Activated CD8-positive, alpha-beta T cell treated with anti-CD3 and anti-CD28 coated beads for 36 hours (primary cell): ENCODE measurements around the gene LDLRAD2. TPM values are rescaled to one million over a fixed set of nuclear protein-coding genes. Genes with fewer than 3 reads are reported as not detected.

ENCODE experiments used
- ATAC-seq: fragments of 200-7000 bp; cut with Tn5 transposase; one replicate; pipeline ENCODE4 v1.10.0; 2021; ENCODE audit warnings: mild to moderate bottlenecking, moderate library complexity
- CTCF ChIA-PET: fragments of 350-600 bp; sonication (Branson Sonifier 250); formaldehyde crosslinking; loops from one replicate; lab custom pipeline; 2021; ENCODE audit warnings: antibody characterized with exemption; lab: Charles Lee
- POLR2A ChIA-PET: fragments of 350-600 bp; sonication (Branson Sonifier 250); formaldehyde crosslinking; loops from one replicate; lab custom pipeline; 2021; ENCODE audit warnings: antibody characterized with exemption; lab: Charles Lee
- DNase-seq: peaks from one replicate; pipeline ENCODE4 v3.0.0-alpha.2; 2020
- H3K27ac Mint-ChIP-seq: one replicate; pipeline ENCODE4 v1.8.0; 2021; ENCODE audit warnings: mild to moderate bottlenecking, mixed read lengths
- H3K27me3 Mint-ChIP-seq: one replicate; pipeline ENCODE4 v1.8.0; 2021; ENCODE audit warnings: mixed read lengths
- H3K36me3 Mint-ChIP-seq: one replicate; pipeline ENCODE4 v1.8.0; 2021; ENCODE audit warnings: low read depth, mixed read lengths
- H3K4me1 Mint-ChIP-seq: one replicate; pipeline ENCODE4 v1.8.0; 2021; ENCODE audit warnings: low read depth, mixed read lengths
- H3K4me3 Mint-ChIP-seq: one replicate; pipeline ENCODE4 v1.8.0; 2021; ENCODE audit warnings: mild to moderate bottlenecking, moderate library complexity, mixed read lengths
- H3K9me3 Mint-ChIP-seq: one replicate; pipeline ENCODE4 v1.8.0; 2021; ENCODE audit warnings: mixed read lengths
- CTCF ChIP-seq: fragments of 200-600 bp; IDR thresholded peaks from one replicate; pipeline ENCODE4 v1.8.0; 2022; ENCODE audit warnings: antibody characterized with exemption, mild to moderate bottlenecking
- intact Hi-C: fragments of 100-400 bp; cut with micrococcal nuclease; formaldehyde crosslinking; loops from one replicate; pipeline ENCODE4 v1.10.0; 2022
- total RNA-seq, 2 experiments: library from RNA; stranded (reverse); gene quantifications; one replicate each; pipeline ENCODE4 v1.2.3, GENCODE V29; 2021

The LDLRAD2 gene
- total RNA-seq, 2 experiments from 2014 or later = 0.07 TPM; not detected in 1

GRCh38 chr1:21779613-21780521 lies 32.2 kb upstream of the LDLRAD2 start:
- no peaks in the 10 kb centered on the region for H3K9me3 Mint-ChIP-seq
- CTCF ChIA-PET = no interaction called here
- TF ChIP-seq CTCF = no peak
- peak overlapping the region; percentile 96 for H3K27ac Mint-ChIP-seq
- POLR2A ChIA-PET = no interaction called here
- peak overlapping the region; percentile 69 for H3K4me3 Mint-ChIP-seq
- DNase-seq (peak; percentile 82), ATAC-seq (peak; percentile 18)
- H3K4me1 Mint-ChIP-seq = peaks cover 42% of the 10 kb centered on the region
- H3K27me3 Mint-ChIP-seq = no peaks in the 10 kb centered on the region
- H3K36me3 Mint-ChIP-seq = peaks cover 19% of the 10 kb centered on the region
- intact Hi-C loops = no loop called here

GRCh38 chr1:21781815-21782348 lies 30.2 kb upstream of the LDLRAD2 start:
- DNase-seq = no peak
- ChIA-PET CTCF (interaction anchor here (0.8 to 2.4 kb wide), 7 partner anchors 18 to 243 kb away, joined by 3 to 7 read pairs (median 3); no protein-coding TSS in a partner anchor), POLR2A (interaction anchor here (0.5 to 2.9 kb wide), 11 partner anchors 15 to 1258 kb away, joined by 3 to 23 read pairs (median 3); partner anchors contain the start of gene CDC42)
- intact Hi-C loops = no loop called here
- peak overlapping the region; percentile 100 for H3K27ac Mint-ChIP-seq
- H3K4me3 Mint-ChIP-seq = peak overlapping the region; percentile 90
- peak; percentile 10 for ATAC-seq
- H3K4me1 Mint-ChIP-seq = peaks cover 31% of the 10 kb centered on the region
- H3K27me3 Mint-ChIP-seq = no peaks in the 10 kb centered on the region
- TF ChIP-seq CTCF = no peak
- no peaks in the 10 kb centered on the region for H3K9me3 Mint-ChIP-seq
- H3K36me3 Mint-ChIP-seq = peaks cover 19% of the 10 kb centered on the region

- Mint-ChIP-seq H3K4me3 (peak overlapping the region; percentile 90), H3K27me3 (no peaks in the 10 kb centered on the region), H3K27ac (peak overlapping the region; percentile 100), H3K36me3 (peaks cover 16% of the 10 kb centered on the region), H3K9me3 (no peaks in the 10 kb centered on the region), H3K4me1 (peaks cover 28% of the 10 kb centered on the region)
- TF ChIP-seq CTCF = no peak
- intact Hi-C loops = no loop called here
- peak; percentile 6 for ATAC-seq
- CTCF ChIA-PET = interaction anchor here (0.8 to 2.4 kb wide), 7 partner anchors 19 to 242 kb away, joined by 3 to 7 read pairs (median 3); no protein-coding TSS in a partner anchor
- DNase-seq = peak; percentile 75
- POLR2A ChIA-PET = interaction anchor here (0.6 to 2.9 kb wide), 15 partner anchors 12 to 1257 kb away, joined by 3 to 23 read pairs (median 3); partner anchors contain the start of gene CDC42
Observed at GRCh38 chr1:21782349-21782867, 29.7 kb upstream of the LDLRAD2 start.

- ATAC-seq (peak; percentile 84), DNase-seq (peak; percentile 96)
- POLR2A ChIA-PET = interaction anchor here (0.5 to 2.9 kb wide), 15 partner anchors 8 to 270 kb away, joined by 3 to 23 read pairs (median 4); partner anchors contain the start of gene CDC42
- H3K27me3 Mint-ChIP-seq = no peaks in the 10 kb centered on the region
- peaks cover 14% of the 10 kb centered on the region for H3K36me3 Mint-ChIP-seq
- intact Hi-C loops = no loop called here
- TF ChIP-seq CTCF = no peak
- H3K4me3 Mint-ChIP-seq = peak within 1 kb of the TSS; percentile 90
- no peaks in the 10 kb centered on the region for H3K9me3 Mint-ChIP-seq
- H3K27ac Mint-ChIP-seq = peak within 1 kb of the TSS; percentile 100
- CTCF ChIA-PET = interaction anchor here (1.3 to 2.4 kb wide), 2 partner anchors 21 to 34 kb away, joined by 5 to 6 read pairs; no protein-coding TSS in a partner anchor
- peaks cover 24% of the 10 kb centered on the region for H3K4me1 Mint-ChIP-seq
Observed at GRCh38 chr1:21782868-21783678, 29.0 kb upstream of the LDLRAD2 start, which contains the start of gene USP48. TSS of gene USP48 (minus strand) at chr1:21783149. CDS start at chr1:21782957, 192 bp downstream.
